ENCODE data around the gene CENPF. TPM values are rescaled to one million over a fixed set of nuclear protein-coding genes. Genes with fewer than 3 reads are reported as not detected.

The CENPF gene
- total RNA-seq, 2 experiments from 2014 or later, result 110 to 173 TPM

GRCh38 chr1:214586621-214587020, 16.4 kb upstream of the CENPF start:
- CTCF ChIA-PET (ENCODE audit: unreplicated experiment), result no interaction called here
- POLR2A ChIA-PET, result no interaction called here
- Histone ChIP-seq H3K4me1 (ENCODE audit: insufficient read depth, low read length, poor library complexity, severe bottlenecking) (no peaks in the 10 kb centered on the region), H3K36me3 (ENCODE audit: insufficient read depth, low read length) (no peaks in the 10 kb centered on the region), H3K79me2 (ENCODE audit: insufficient read depth, low read depth, low read length) (no peaks in the 10 kb centered on the region), H4K20me1 (ENCODE audit: insufficient read depth, low read length) (no peaks in the 10 kb centered on the region), H3K9me3 (ENCODE audit: low read length) (no peaks in the 10 kb centered on the region), H2AFZ (ENCODE audit: low read length) (no peak overlapping the region), H3K27ac (ENCODE audit: low read depth, low read length, poor library complexity, severe bottlenecking) (no peak overlapping the region), H3K9me2 (ENCODE audit: insufficient read depth, low read length) (no peaks in the 10 kb centered on the region), H3K4me2 (ENCODE audit: low read length) (no peak overlapping the region), H3K4me3 (ENCODE audit: low read depth, low read length, poor library complexity, severe bottlenecking) (no peak overlapping the region)
- no TSS peak for BruUV-seq (replicated peaks)
- intact Hi-C loops (cut with micrococcal nuclease; ENCODE audit: unreplicated experiment), result loop anchor here (5.0 kb wide), 1 partner anchor 369 kb away; no protein-coding TSS in a partner anchor
- no peak for DNase-seq (ENCODE audit: low spot score)
- no peak for TF ChIP-seq EZH2phosphoT487 (IDR thresholded peaks at IDR 0.05; ENCODE audit: borderline replicate concordance, low read depth, low read length)
- TF ChIP-seq CTCF (conservative IDR thresholded peaks at IDR 0.05; ENCODE audit: low read length), result no peak

- no peak for DNase-seq (ENCODE audit: low spot score)
- intact Hi-C loops (cut with micrococcal nuclease; ENCODE audit: unreplicated experiment), result loop anchor here (5.0 kb wide), 1 partner anchor 370 kb away; no protein-coding TSS in a partner anchor
- H4K20me1 ChIP-seq (ENCODE audit: insufficient read depth, low read length), result no peaks in the 10 kb centered on the region
These were observed 15.8 kb upstream of the CENPF start for GRCh38 chr1:214587165-214587564.

More at GRCh38 chr1:214587165-214587564, 15.8 kb upstream of the CENPF start:
- H2AFZ ChIP-seq (ENCODE audit: low read length), result no peak overlapping the region
- ChIA-PET POLR2A (no interaction called here), CTCF (ENCODE audit: unreplicated experiment) (no interaction called here)
- H3K79me2 ChIP-seq (ENCODE audit: insufficient read depth, low read depth, low read length), result no peaks in the 10 kb centered on the region
- H3K4me2 ChIP-seq (ENCODE audit: low read length), result no peak overlapping the region
- no peaks in the 10 kb centered on the region for H3K4me1 ChIP-seq (ENCODE audit: insufficient read depth, low read length, poor library complexity, severe bottlenecking)
- no peaks in the 10 kb centered on the region for H3K9me3 ChIP-seq (ENCODE audit: low read length)
- TF ChIP-seq EZH2phosphoT487 (IDR thresholded peaks at IDR 0.05; ENCODE audit: borderline replicate concordance, low read depth, low read length) (no peak), CTCF (conservative IDR thresholded peaks at IDR 0.05; ENCODE audit: low read length) (no peak)
- no peak overlapping the region for H3K27ac ChIP-seq (ENCODE audit: low read depth, low read length, poor library complexity, severe bottlenecking)
- no TSS peak for BruUV-seq (replicated peaks)
- H3K4me3 ChIP-seq (ENCODE audit: low read depth, low read length, poor library complexity, severe bottlenecking), result no peak overlapping the region
- H3K9me2 ChIP-seq (ENCODE audit: insufficient read depth, low read length), result no peaks in the 10 kb centered on the region
- H3K36me3 ChIP-seq (ENCODE audit: insufficient read depth, low read length), result no peaks in the 10 kb centered on the region

Data from OCI-LY7 (cell line).